COLO829 (cell line): ENCODE measurements around the gene NT5M.
A peak's percentile ranks its signal among the peaks of the same experiment; 100 is the strongest.

ENCODE experiments used
- DNase-seq: peaks from one replicate; pipeline ENCODE4 v3.0.0; 2012; ENCODE audit warnings: low spot score

NT5M gene

GRCh38 chr17:17343896-17344506 is 40.8 kb downstream of the NT5M start:
- DNase-seq, result no peak

- no peak for DNase-seq
Observed at GRCh38 chr17:17344507-17345293, 41.5 kb downstream of the NT5M start.

DNA sequence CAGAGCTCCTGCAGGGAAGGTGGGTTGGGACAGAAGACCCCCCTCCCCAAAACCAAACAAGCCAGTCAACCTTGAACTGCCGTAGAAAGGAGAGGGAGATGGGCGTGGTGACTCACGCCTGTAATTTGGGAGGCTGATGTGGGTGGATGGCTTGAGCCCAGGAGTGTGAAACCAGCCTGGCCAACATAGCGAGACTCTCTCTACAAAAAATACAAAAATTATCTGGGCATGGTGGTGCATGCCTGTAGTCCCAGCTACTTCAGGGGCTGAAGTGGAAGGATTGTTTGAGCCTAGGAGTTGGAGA is 42.1 kb downstream of the NT5M start:
- no peak for DNase-seq

DNA sequence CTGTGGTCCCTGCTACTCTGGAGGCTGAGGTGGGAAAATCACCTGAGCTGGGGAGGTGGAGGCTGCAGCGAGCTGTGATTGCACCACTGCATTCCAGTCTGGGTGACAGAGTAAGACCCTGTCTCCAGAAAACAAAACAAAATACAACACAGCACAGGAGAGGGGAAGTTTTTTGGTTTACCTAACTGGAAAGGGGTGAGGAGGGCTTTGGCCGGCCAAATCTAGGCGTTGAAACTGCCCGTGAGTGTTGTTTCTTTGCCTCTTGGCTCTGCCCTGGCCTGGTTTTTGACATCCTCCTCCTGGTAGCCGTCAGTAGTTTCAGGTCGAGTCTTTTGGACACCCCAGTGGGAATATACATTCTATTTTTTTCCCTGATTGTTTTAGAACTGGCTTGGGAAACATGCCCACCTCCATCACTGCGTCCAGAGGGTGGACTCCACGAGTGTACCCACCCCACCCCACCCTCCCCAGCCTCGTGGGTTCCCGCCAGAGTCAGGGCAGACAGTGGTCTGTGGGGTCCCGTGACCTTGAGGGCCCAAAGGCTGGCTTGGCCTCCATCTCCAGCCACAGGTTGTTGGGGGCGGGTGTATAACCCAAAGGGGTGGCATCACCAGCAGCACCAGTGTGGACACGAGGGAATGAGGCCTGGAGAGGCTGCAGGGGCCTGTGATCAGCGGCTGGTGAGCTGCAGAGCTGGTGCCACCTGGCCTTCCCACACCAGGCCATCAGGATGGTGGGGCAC is 42.7 kb downstream of the NT5M start:
- DNase-seq, result no peak

GRCh38 chr17:17346428-17347233 is 43.5 kb downstream of the NT5M start:
- DNase-seq, result no peak

GRCh38 chr17:17347234-17347955 is 44.2 kb downstream of the NT5M start:
- no peak for DNase-seq

DNA sequence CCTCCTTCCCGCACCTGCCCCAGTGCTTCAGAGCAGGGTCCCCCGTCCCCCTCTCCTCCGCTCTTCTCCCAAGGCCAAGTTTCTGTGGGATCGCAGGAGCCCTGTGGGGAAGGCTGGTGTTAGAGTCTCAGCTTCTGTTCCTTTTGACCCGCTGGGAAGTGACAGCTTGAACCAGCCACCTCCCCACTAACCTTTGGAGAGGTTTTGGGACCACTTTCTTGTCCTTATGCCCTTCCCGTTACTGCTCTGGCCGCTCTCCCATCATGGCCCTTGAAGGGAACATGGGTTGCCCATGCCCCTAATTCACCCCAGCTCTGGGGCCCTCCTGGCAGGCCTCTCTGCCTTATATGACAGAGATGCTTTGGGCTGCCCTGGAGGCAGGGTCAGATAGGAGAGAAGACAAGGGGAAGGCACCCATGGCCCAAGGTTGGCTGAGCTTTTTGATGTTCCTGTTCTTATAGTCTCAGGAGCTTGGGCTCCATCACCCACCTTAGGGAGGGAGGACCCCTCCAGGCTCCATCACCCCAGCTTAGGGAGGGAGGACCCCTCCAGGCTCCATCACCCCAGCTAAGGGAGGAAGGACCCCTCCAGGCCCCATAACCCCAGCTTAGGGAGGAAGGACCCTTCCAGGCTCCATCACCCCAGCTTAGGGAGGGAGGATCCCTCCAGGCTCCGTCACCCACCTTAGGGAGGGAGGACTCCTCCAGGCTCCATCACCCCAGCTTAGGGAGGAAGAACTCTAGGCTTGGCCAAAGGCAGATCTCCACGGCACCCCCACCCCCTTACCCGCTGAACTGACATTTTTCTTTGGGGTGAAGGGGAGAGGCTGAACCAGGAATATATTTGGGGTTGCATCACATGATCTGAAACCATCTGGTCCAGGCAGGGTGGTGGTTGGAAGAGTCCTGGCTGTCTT is 45.0 kb downstream of the NT5M start:
- DNase-seq, result no peak

DNA sequence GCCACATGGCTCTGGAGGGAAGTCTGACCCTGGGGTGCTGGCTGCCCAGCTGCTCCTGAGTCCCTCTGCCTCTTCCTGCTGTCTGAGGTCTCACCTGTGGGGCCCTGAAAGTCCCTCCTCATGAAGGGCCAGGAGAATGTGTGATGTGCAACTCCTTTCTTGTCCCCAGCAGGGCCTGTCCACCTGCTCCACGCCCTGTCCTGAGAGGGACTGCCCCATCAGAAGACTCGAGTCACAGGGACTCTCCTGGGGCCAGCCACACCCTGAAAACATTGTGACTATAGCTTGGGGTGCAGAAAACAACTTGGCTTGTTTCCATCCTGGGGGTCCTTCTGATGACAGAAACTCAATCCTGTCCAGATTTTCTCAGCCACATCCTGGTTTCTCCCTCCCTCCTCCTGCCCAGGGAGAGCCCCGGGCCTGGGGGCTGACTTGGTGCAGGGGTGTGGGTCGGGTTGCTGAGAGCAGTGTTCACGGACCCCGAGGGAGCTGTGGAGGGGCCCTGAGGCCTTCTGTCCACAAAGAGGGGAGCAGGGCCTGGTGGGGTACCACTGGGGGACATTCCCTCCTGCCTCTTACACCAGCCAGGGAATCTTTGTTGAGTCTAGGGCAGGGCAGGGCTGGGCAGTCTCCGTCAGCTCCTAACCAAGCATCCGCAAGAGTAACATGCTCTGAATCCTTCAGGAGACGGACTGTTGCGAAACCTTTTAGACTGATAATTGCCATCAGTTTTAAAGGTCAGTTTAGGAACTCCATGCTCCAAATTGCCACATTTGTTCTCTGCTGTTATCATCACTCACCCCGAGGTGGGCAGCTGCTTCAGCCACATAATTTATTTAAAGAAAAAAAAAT is 45.9 kb downstream of the NT5M start:
- no peak for DNase-seq

- DNase-seq, result no peak
Observed at GRCh38 chr17:17349724-17350106, 46.5 kb downstream of the NT5M start.

DNA sequence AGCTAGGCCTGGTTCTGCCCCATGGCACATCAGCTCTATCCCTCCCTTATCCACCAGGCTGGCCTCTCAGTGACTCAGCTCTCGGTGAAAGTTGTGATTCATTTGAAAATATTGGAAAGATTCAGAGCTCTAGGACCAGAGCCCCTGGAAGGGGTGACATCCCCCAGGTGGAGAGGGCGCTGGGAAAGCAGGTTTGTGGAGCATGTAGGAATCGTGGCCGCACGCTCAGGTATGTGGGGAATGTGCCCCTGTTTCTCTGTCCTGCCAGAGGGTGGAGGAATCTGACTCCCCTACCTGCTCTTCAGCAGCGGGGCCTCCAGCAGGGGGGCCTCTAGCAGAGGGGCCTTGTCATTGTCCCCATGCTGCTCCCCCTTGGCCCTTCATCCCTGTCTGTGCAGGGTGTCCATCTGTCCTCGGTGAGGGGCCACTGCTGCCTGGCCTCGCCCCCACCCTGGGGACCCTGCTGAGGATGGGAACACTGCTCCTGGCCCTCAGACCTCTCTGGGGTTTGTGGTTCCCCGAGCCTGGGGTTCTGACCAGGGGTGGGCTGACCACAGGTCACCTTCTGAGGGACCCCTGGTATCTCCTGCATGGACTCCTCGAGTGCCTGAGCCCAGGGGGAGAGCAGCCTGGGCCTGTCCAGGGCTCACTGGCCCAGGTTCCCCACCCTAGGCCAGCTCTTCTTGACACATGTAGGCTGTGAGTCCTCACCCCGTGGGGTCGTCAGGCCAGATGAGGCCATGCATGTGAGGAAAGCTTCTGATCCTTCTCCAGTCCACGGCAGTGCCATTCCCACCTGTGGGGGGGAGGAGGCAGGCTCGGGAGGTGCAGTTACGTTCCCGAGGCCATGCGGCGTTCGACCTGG is 47.5 kb downstream of the NT5M start:
- DNase-seq, result no peak

- no peak for DNase-seq
Observed at GRCh38 chr17:17351356-17351891, 48.3 kb downstream of the NT5M start.

GRCh38 chr17:17351901-17352781 is 49.0 kb downstream of the NT5M start:
- DNase-seq, result no peak

- no peak for DNase-seq
Observed at GRCh38 chr17:17352836-17353624, 49.9 kb downstream of the NT5M start.

DNA sequence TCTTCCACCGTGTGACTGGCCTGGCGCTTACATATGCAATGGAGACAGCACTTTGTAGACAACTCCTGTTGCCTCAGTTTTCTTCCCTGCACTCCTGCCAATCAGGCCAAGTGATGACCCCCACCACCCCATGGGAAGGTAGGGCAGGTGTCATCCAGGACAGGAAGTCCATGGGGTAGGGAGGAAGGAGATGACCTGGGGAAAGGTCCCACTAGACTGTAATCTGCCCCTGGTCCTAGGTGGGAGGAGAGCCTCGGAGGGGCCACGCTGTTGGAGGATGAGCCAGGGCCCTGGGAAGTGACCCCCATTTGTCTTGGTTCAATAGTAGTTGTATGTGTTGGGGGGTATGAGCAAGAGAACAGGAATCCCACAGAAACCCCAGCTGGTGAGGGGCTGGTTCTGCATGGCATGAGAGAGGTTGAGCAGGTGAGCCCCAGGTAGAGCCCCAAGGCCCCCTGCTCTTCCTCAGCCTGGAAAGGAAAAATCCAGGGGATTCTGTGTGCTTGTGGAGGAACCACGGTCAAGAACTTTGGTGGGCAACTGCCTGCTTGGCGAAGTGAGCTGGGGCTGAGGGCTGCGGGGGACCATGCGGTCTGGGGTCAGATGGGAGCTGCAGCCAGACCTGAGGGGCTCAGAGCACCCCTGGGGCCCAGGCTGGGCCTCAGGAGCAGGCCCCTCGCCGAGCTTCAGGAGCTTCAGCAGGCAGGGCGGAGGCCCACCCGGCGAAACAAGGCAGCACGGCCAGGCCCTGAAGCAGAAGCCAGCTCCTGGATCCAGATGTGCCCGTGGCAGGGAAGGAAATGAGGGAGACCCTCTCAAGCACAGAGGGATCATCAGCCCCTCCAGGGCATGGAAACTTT is 50.7 kb downstream of the NT5M start:
- no peak for DNase-seq

- peak; percentile 61 for DNase-seq
Observed at GRCh38 chr17:17354560-17355349, 51.6 kb downstream of the NT5M start.
